Activated CD4-positive, alpha-beta T cell treated with anti-CD3 and anti-CD28 coated beads, Interleukin-2, amount 10 ng/mL, durations not matched to agents 24 days and 14 days (primary cell): ENCODE data around the gene SLC2A13. TPM values are rescaled to one million over a fixed set of nuclear protein-coding genes. Genes with fewer than 3 reads are reported as not detected.
"Not testable (repeated sequence)": the region's sequence is repeated elsewhere in the genome, so short reads cannot be mapped to it uniquely, and the experiment has no call there.

ENCODE experiments used
- DNase-seq: peaks from one replicate; pipeline ENCODE4 v3.0.0; 2022
- H3K27ac Mint-ChIP-seq: one replicate; pipeline ENCODE4 v1.8.0; 2022; ENCODE audit warnings: mild to moderate bottlenecking, mixed read lengths
- H3K27me3 Mint-ChIP-seq: one replicate; pipeline ENCODE4 v1.8.0; 2022; ENCODE audit warnings: mixed read lengths
- H3K36me3 Mint-ChIP-seq: one replicate; pipeline ENCODE4 v1.8.0; 2022; ENCODE audit warnings: low read depth, mild to moderate bottlenecking, mixed read lengths
- H3K4me1 Mint-ChIP-seq: one replicate; pipeline ENCODE4 v1.8.0; 2021; ENCODE audit warnings: mixed read lengths
- H3K4me3 Mint-ChIP-seq: one replicate; pipeline ENCODE4 v1.8.0; 2022; ENCODE audit warnings: mild to moderate bottlenecking, moderate library complexity, mixed read lengths
- H3K9me3 Mint-ChIP-seq: one replicate; pipeline ENCODE4 v1.8.0; 2021; ENCODE audit warnings: mixed read lengths
- intact Hi-C: fragments of 100-400 bp; cut with micrococcal nuclease; formaldehyde crosslinking; loops from one replicate; pipeline ENCODE4 v1.15.1; 2023
- total RNA-seq: library from RNA; stranded (reverse); gene quantifications from 2 replicates; pipeline ENCODE4 v1.2.3, GENCODE V29; 2022

The SLC2A13 gene
- total RNA-seq, 1 donor from 2014 or later = 3.1 TPM

DNA sequence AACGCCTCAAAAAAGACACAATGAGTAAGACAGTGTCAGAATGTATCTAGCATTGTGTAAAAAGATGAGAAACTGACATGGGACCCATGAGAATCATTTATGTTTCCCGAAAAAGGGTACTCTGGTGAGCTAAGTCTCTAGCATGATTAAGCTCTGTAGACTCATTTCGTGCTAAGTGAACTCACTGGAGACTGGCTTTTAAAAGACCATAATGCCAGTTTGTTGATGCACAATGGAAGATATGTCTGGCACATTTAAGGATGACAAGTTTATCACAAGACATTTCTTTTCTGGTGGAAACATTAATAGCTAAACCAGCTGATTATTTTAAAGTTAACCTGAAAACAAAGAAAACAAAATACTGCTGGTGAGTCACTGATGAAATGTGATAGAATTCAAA lies 233.5 kb downstream of the SLC2A13 start:
- Mint-ChIP-seq H3K27me3 (no peaks in the 10 kb centered on the region), H3K36me3 (no peaks in the 10 kb centered on the region), H3K4me1 (no peaks in the 10 kb centered on the region), H3K9me3 (no peaks in the 10 kb centered on the region), H3K27ac (no peak overlapping the region), H3K4me3 (no peak overlapping the region)
- intact Hi-C loops = no loop called here
- no peak for DNase-seq

DNA sequence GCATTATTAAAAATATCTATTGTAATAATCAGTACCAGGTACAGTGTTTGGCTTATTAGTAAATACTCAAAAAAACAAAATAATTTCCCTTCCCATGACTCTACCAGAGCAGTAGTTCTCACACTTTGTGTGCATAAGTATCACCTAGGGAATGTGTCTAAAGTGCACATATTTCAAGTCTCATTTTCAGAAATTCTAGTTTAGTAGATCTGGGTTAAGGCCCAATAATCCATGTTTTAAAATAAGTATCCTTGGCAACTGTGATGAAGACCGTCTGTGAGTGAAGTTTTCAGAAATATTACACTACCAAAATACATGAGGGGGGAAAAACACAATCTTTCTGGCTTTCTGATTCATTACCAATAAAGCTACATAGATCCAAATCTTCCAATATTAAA lies 237.6 kb downstream of the SLC2A13 start:
- no peaks in the 10 kb centered on the region for H3K36me3 Mint-ChIP-seq
- H3K4me1 Mint-ChIP-seq = no peaks in the 10 kb centered on the region
- H3K27ac Mint-ChIP-seq = no peak overlapping the region
- H3K4me3 Mint-ChIP-seq = no peak overlapping the region
- DNase-seq = no peak
- no peaks in the 10 kb centered on the region for H3K9me3 Mint-ChIP-seq
- intact Hi-C loops = no loop called here
- no peaks in the 10 kb centered on the region for H3K27me3 Mint-ChIP-seq

GRCh38 chr12:39867631-39868327 lies 238.1 kb downstream of the SLC2A13 start:
- no peak overlapping the region for H3K4me3 Mint-ChIP-seq
- H3K9me3 Mint-ChIP-seq = no peaks in the 10 kb centered on the region
- H3K4me1 Mint-ChIP-seq = no peaks in the 10 kb centered on the region
- no peaks in the 10 kb centered on the region for H3K36me3 Mint-ChIP-seq
- no peaks in the 10 kb centered on the region for H3K27me3 Mint-ChIP-seq
- intact Hi-C loops = no loop called here
- DNase-seq = no peak
- no peak overlapping the region for H3K27ac Mint-ChIP-seq

GRCh38 chr12:39866135-39866534 lies 239.7 kb downstream of the SLC2A13 start:
- H3K27ac Mint-ChIP-seq = no peak overlapping the region
- H3K4me1 Mint-ChIP-seq = no peaks in the 10 kb centered on the region
- H3K27me3 Mint-ChIP-seq = no peaks in the 10 kb centered on the region
- intact Hi-C loops = no loop called here
- H3K9me3 Mint-ChIP-seq = no peaks in the 10 kb centered on the region
- H3K36me3 Mint-ChIP-seq = no peaks in the 10 kb centered on the region
- DNase-seq = no peak
- H3K4me3 Mint-ChIP-seq = no peak overlapping the region

DNA sequence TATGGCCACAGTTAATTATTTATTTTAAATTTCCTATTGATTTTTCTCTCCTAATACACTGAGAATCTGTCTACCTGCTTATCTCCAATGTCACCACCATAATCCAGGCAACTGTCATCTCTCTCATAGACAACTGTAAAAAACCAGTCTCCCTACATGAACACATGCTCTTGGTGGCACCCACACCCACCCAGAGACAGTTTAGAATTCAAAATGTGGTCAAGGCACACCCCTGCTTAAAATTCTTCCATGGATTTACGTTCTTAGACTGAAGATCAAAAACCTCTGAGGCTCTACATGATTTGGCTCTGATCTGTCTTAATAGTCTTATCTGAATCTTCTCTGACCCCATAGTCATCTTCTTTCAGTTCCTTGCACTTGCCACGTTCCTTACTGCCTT lies 245.2 kb downstream of the SLC2A13 start:
- H3K4me3 Mint-ChIP-seq = no peak overlapping the region
- intact Hi-C loops = no loop called here
- no peaks in the 10 kb centered on the region for H3K4me1 Mint-ChIP-seq
- no peak for DNase-seq
- H3K9me3 Mint-ChIP-seq = no peaks in the 10 kb centered on the region
- no peaks in the 10 kb centered on the region for H3K36me3 Mint-ChIP-seq
- H3K27me3 Mint-ChIP-seq = no peaks in the 10 kb centered on the region
- no peak overlapping the region for H3K27ac Mint-ChIP-seq

- Mint-ChIP-seq H3K4me1 (no peaks in the 10 kb centered on the region), H3K4me3 (no peak overlapping the region), H3K27ac (no peak overlapping the region), H3K36me3 (no peaks in the 10 kb centered on the region), H3K27me3 (no peaks in the 10 kb centered on the region), H3K9me3 (no peaks in the 10 kb centered on the region)
- intact Hi-C loops = no loop called here
- no peak for DNase-seq
These were observed 252.9 kb downstream of the SLC2A13 start for GRCh38 chr12:39853003-39853402.

GRCh38 chr12:39852346-39852745 lies 253.5 kb downstream of the SLC2A13 start:
- no peak overlapping the region for H3K4me3 Mint-ChIP-seq
- no peaks in the 10 kb centered on the region for H3K36me3 Mint-ChIP-seq
- no peaks in the 10 kb centered on the region for H3K27me3 Mint-ChIP-seq
- no peaks in the 10 kb centered on the region for H3K4me1 Mint-ChIP-seq
- no peak for DNase-seq
- no peak overlapping the region for H3K27ac Mint-ChIP-seq
- intact Hi-C loops = no loop called here
- H3K9me3 Mint-ChIP-seq = no peaks in the 10 kb centered on the region

- H3K27me3 Mint-ChIP-seq = not testable (repeated sequence)
These were observed 257.7 kb downstream of the SLC2A13 start for GRCh38 chr12:39848218-39848617.

GRCh38 chr12:39846971-39847650 lies 258.8 kb downstream of the SLC2A13 start:
- intact Hi-C loops = no loop called here
- Mint-ChIP-seq H3K27ac (no peak overlapping the region), H3K36me3 (no peaks in the 10 kb centered on the region), H3K4me3 (no peak overlapping the region), H3K4me1 (no peaks in the 10 kb centered on the region), H3K27me3 (no peaks in the 10 kb centered on the region), H3K9me3 (no peaks in the 10 kb centered on the region)
- no peak for DNase-seq

More at GRCh38 chr12:39848218-39848617, 257.7 kb downstream of the SLC2A13 start:
- H3K4me1 Mint-ChIP-seq, H3K36me3 Mint-ChIP-seq, H3K27ac Mint-ChIP-seq, H3K9me3 Mint-ChIP-seq, intact Hi-C loops, H3K4me3 Mint-ChIP-seq, DNase-seq: not testable (repeated sequence)

GRCh38 chr12:39846304-39846703 lies 259.6 kb downstream of the SLC2A13 start:
- no peaks in the 10 kb centered on the region for H3K9me3 Mint-ChIP-seq
- no peaks in the 10 kb centered on the region for H3K36me3 Mint-ChIP-seq
- H3K27ac Mint-ChIP-seq = no peak overlapping the region
- no peak for DNase-seq
- no peaks in the 10 kb centered on the region for H3K4me1 Mint-ChIP-seq
- intact Hi-C loops = no loop called here
- no peaks in the 10 kb centered on the region for H3K27me3 Mint-ChIP-seq
- H3K4me3 Mint-ChIP-seq = no peak overlapping the region

DNA sequence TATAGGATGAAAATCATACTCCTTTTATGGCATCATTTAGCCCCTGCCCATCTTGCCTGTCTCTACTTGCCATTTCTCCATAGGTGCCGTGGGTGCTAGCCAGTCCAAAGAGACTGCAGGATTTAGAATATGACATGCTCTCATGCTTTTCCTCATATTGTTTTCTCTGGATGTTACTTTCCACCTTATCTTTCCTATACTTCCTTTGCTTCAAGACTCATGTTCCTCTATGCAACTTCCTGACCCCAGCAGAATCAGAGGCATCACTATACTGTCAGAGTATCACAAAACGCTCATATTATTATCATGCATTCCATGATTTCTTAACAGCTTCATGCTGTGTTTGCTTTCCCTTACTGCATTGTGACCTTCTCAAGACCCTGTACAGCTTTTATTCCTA lies 265.5 kb downstream of the SLC2A13 start:
- Mint-ChIP-seq H3K27ac (no peak overlapping the region), H3K27me3 (no peaks in the 10 kb centered on the region), H3K9me3 (no peaks in the 10 kb centered on the region), H3K4me1 (no peaks in the 10 kb centered on the region), H3K4me3 (no peak overlapping the region), H3K36me3 (no peaks in the 10 kb centered on the region)
- no peak for DNase-seq
- intact Hi-C loops = no loop called here

DNA sequence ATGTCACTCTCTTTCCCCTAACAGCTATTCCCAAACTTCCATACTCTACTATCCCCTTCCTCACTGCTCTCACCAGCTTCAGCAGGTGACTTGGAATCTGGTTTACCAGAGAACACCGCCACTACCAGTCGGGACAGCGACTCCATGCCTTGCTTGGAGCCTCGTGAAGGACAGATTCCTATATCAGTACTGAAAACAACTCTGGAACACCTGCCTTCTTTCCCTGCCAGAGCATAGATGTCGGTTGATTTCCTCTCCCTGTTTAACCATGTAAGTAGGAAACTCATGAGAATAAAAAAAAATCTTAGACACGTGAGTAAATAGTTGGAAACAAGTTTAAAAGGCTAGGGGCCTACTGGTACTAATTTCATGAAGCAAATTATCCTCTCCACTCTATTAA lies 266.8 kb downstream of the SLC2A13 start:
- Mint-ChIP-seq H3K27me3 (no peaks in the 10 kb centered on the region), H3K36me3 (no peaks in the 10 kb centered on the region), H3K4me1 (no peaks in the 10 kb centered on the region), H3K27ac (no peak overlapping the region), H3K9me3 (no peaks in the 10 kb centered on the region), H3K4me3 (no peak overlapping the region)
- intact Hi-C loops = no loop called here
- DNase-seq = no peak

- Mint-ChIP-seq H3K27ac (no peak overlapping the region), H3K9me3 (no peaks in the 10 kb centered on the region), H3K36me3 (no peaks in the 10 kb centered on the region), H3K4me3 (no peak overlapping the region), H3K27me3 (no peaks in the 10 kb centered on the region), H3K4me1 (no peaks in the 10 kb centered on the region)
- intact Hi-C loops = no loop called here
- no peak for DNase-seq
These were observed 270.1 kb downstream of the SLC2A13 start for GRCh38 chr12:39835517-39836489.
